HT-29 (cell line): ENCODE results near the gene PRPF18. TPM values are rescaled to one million over a fixed set of nuclear protein-coding genes. Genes with fewer than 3 reads are reported as not detected.

Experiments used
- DNase-seq: peaks from one replicate; pipeline ENCODE4 v3.0.0-alpha.2; 2015; ENCODE audit warnings: low spot score
- total RNA-seq: library from RNA; depleted of rRNA; stranded (reverse); fragments of >200 nt; shearing (Covaris generic); gene quantifications from 2 replicates; pipeline ENCODE4 v1.2.3, GENCODE V29; 2014

Gene PRPF18
- total RNA-seq, 1 experiment from 2014 or later: 15.2 TPM

- no peak for DNase-seq
These were observed 51.1 kb downstream of the PRPF18 start for GRCh38 chr10:13637894-13638293.

GRCh38 chr10:13642293-13642692, 55.5 kb downstream of the PRPF18 start:
- no peak for DNase-seq

GRCh38 chr10:13643016-13643415, 56.3 kb downstream of the PRPF18 start:
- DNase-seq: no peak

GRCh38 chr10:13644866-13645265, 58.1 kb downstream of the PRPF18 start:
- no peak for DNase-seq

GRCh38 chr10:13648425-13648824, 61.7 kb downstream of the PRPF18 start:
- DNase-seq: no peak

- no peak for DNase-seq
These were observed 63.2 kb downstream of the PRPF18 start for GRCh38 chr10:13649844-13650520.

GRCh38 chr10:13650961-13651360, 64.2 kb downstream of the PRPF18 start:
- DNase-seq: no peak

- no peak for DNase-seq
These were observed 65.4 kb downstream of the PRPF18 start for GRCh38 chr10:13651969-13652720.

- no peak for DNase-seq
These were observed 66.1 kb downstream of the PRPF18 start for GRCh38 chr10:13652860-13653259.

GRCh38 chr10:13654118-13654830, 67.5 kb downstream of the PRPF18 start:
- no peak for DNase-seq

GRCh38 chr10:13654846-13655245, 68.1 kb downstream of the PRPF18 start:
- no peak for DNase-seq

GRCh38 chr10:13656337-13657100, 69.8 kb downstream of the PRPF18 start:
- no peak for DNase-seq

- no peak for DNase-seq
These were observed 70.4 kb downstream of the PRPF18 start for GRCh38 chr10:13657101-13657680.

GRCh38 chr10:13658264-13658663, 71.5 kb downstream of the PRPF18 start:
- no peak for DNase-seq

GRCh38 chr10:13658871-13659685, 72.3 kb downstream of the PRPF18 start:
- DNase-seq: no peak

GRCh38 chr10:13659887-13660550, 73.3 kb downstream of the PRPF18 start:
- DNase-seq: peak; percentile 44

- no peak for DNase-seq
These were observed 73.8 kb downstream of the PRPF18 start for GRCh38 chr10:13660551-13660920.

GRCh38 chr10:13661256-13661655, 74.5 kb downstream of the PRPF18 start:
- no peak for DNase-seq

GRCh38 chr10:13665516-13666262, 78.9 kb downstream of the PRPF18 start:
- DNase-seq: no peak
